Thyroid gland (tissue), 4 donors: ENCODE data around the gene MAGI2. TPM values are rescaled to one million over a fixed set of nuclear protein-coding genes. Genes with fewer than 3 reads are reported as not detected.

Experiments
- DNase-seq, 2 donors: peaks; one replicate each; pipeline ENCODE4 v3.0.0-alpha.2; 2019
- H3K27ac ChIP-seq, 3 donors: fragments of 200-600 bp; sonication (generic); 1 replicate in 2 of 3; 2 replicates in 1 of 3; pipeline ENCODE4 v1.5.1; 2016 to 2019; ENCODE audit warnings: mild to moderate bottlenecking in 1 of 3, moderate library complexity in 1 of 3
- H3K27me3 ChIP-seq: fragments of 200-600 bp; sonication (generic); one replicate; pipeline ENCODE4 v1.5.1; 2019
- H3K36me3 ChIP-seq, 2 donors: fragments of 200-600 bp; sonication (generic); one replicate each; pipeline ENCODE4 v1.5.1; 2016 to 2019
- H3K4me1 ChIP-seq, 2 donors: fragments of 200-600 bp; sonication (generic); one replicate each; pipeline ENCODE4 v1.5.1; 2017 to 2019
- H3K4me3 ChIP-seq, 3 donors: fragments of 200-600 bp; sonication (generic); replicated peaks in 1 of 3; 1 replicate in 2 of 3; 2 replicates in 1 of 3; pipeline ENCODE4 v1.5.1; 2016; ENCODE audit warnings: mild to moderate bottlenecking in 1 of 3
- H3K9me3 ChIP-seq: fragments of 200-600 bp; sonication (generic); one replicate; pipeline ENCODE4 v1.5.1; 2017
- CTCF ChIP-seq, 6 experiments: fragments of 200-600 bp in 3 of 6; fragments of 450-650 bp in 3 of 6; sonication (generic) in 3 of 6; IDR thresholded peaks; one replicate each; pipeline ENCODE4 v1.5.1; 2016 to 2019; ENCODE audit warnings: antibody characterized with exemption in 6 of 6, mild to moderate bottlenecking in 2 of 6, inconsistent platforms in 1 of 6, moderate library complexity in 1 of 6
- POLR2A ChIP-seq, 2 donors: fragments of 450-650 bp; IDR thresholded peaks; one replicate each; pipeline ENCODE4 v1.6.1; 2017; ENCODE audit warnings: antibody characterized with exemption in 2 of 2, mild to moderate bottlenecking in 2 of 2, moderate library complexity in 1 of 2
- WGBS, 2 donors: methylation state at CpG; one replicate each; pipeline ENCODE4 v1.1.5; 2017; 5-methylcytosine and 5-hydroxymethylcytosine counted together
- intact Hi-C: fragments of 100-400 bp; cut with DNase I; formaldehyde crosslinking; loops from one replicate; pipeline ENCODE4 v1.15.1; 2023
- total RNA-seq, 4 donors: library from RNA; depleted of rRNA; stranded (reverse); fragments of >200 nt; gene quantifications; one replicate each; pipeline ENCODE4 v1.2.3, GENCODE V29; 2016

Gene MAGI2
- total RNA-seq, 4 donors from 2014 or later: 20.7 to 31.1 (median 26.0) TPM

- no peak for TF ChIP-seq CTCF (IDR thresholded peaks at IDR 0.05)
- TF ChIP-seq POLR2A (IDR thresholded peaks at IDR 0.05): no peak
- no peak for DNase-seq
- Histone ChIP-seq H3K9me3 (no peaks in the 10 kb centered on the region), H3K4me1 (no peaks in the 10 kb centered on the region), H3K36me3 (no peaks in the 10 kb centered on the region), H3K27me3 (no peaks in the 10 kb centered on the region), H3K27ac (no peak overlapping the region), H3K4me3 (no peak overlapping the region)
- intact Hi-C loops: no loop called here
- WGBS, 2 donors: 74 to 84% methylated on average over 1 of the region's 1 CpG
Measured at GRCh38 chr7:78684201-78684600, 769.3 kb downstream of the MAGI2 start.

GRCh38 chr7:78683566-78683965 is 769.9 kb downstream of the MAGI2 start:
- WGBS, 2 donors: 56 to 64% methylated on average over 1 of the region's 1 CpG

GRCh38 chr7:78679112-78679876 is 774.2 kb downstream of the MAGI2 start:
- 89 to 90% methylated on average over 6 of the region's 6 CpGs for WGBS, 2 donors
- Histone ChIP-seq H3K9me3 (no peaks in the 10 kb centered on the region), H3K4me1 (peaks cover 0 to 5% of the 10 kb centered on the region in 2 donors), H3K27ac (no peak overlapping the region), H3K4me3 (no peak overlapping the region), H3K27me3 (no peaks in the 10 kb centered on the region), H3K36me3 (no peaks in the 10 kb centered on the region)
- DNase-seq: no peak
- no peak for TF ChIP-seq POLR2A (IDR thresholded peaks at IDR 0.05)
- no peak for TF ChIP-seq CTCF (IDR thresholded peaks at IDR 0.05)
- intact Hi-C loops: no loop called here

More at GRCh38 chr7:78683566-78683965, 769.9 kb downstream of the MAGI2 start:
- intact Hi-C loops: no loop called here
- Histone ChIP-seq H3K4me1 (no peaks in the 10 kb centered on the region), H3K9me3 (no peaks in the 10 kb centered on the region), H3K27ac (no peak overlapping the region), H3K4me3 (no peak overlapping the region), H3K27me3 (no peaks in the 10 kb centered on the region), H3K36me3 (no peaks in the 10 kb centered on the region)
- TF ChIP-seq POLR2A (IDR thresholded peaks at IDR 0.05) (no peak), CTCF (IDR thresholded peaks at IDR 0.05) (no peak)
- no peak for DNase-seq

GRCh38 chr7:78677391-78677790 is 776.1 kb downstream of the MAGI2 start:
- no peaks in the 10 kb centered on the region for H3K9me3 ChIP-seq
- no peaks in the 10 kb centered on the region for H3K27me3 ChIP-seq
- no peak overlapping the region for H3K4me3 ChIP-seq
- DNase-seq: no peak
- H3K4me1 ChIP-seq: peaks cover 0 to 5% of the 10 kb centered on the region in 2 donors
- H3K27ac ChIP-seq: no peak overlapping the region
- WGBS, 2 donors: 93 to 97% methylated on average over 2 of the region's 2 CpGs
- no peaks in the 10 kb centered on the region for H3K36me3 ChIP-seq
- intact Hi-C loops: no loop called here
- TF ChIP-seq CTCF (IDR thresholded peaks at IDR 0.05) (no peak), POLR2A (IDR thresholded peaks at IDR 0.05) (no peak)

GRCh38 chr7:78675511-78675910 is 778.0 kb downstream of the MAGI2 start:
- 94 to 95% methylated on average over 3 of the region's 3 CpGs for WGBS, 2 donors
- intact Hi-C loops: no loop called here
- no peak for DNase-seq

More at GRCh38 chr7:78675511-78675910, 778.0 kb downstream of the MAGI2 start:
- no peaks in the 10 kb centered on the region for H3K27me3 ChIP-seq
- no peak overlapping the region for H3K27ac ChIP-seq
- peaks cover 0 to 5% of the 10 kb centered on the region in 2 donors for H3K4me1 ChIP-seq
- TF ChIP-seq POLR2A (IDR thresholded peaks at IDR 0.05): no peak
- no peak for TF ChIP-seq CTCF (IDR thresholded peaks at IDR 0.05)
- no peaks in the 10 kb centered on the region for H3K36me3 ChIP-seq
- no peaks in the 10 kb centered on the region for H3K9me3 ChIP-seq
- no peak overlapping the region for H3K4me3 ChIP-seq
